HG03354 (cell line): ENCODE data around the gene ABI2.

Experiments used
- ATAC-seq: cut with Tn5 transposase; IDR thresholded peaks from one replicate; pipeline ENCODE4 v1.9.1; 2021; ENCODE audit warnings: mild to moderate bottlenecking; ENCODE audit not compliant: unreplicated experiment, poor library complexity, severe bottlenecking

Gene ABI2

GRCh38 chr2:203461746-203462145 is 133.6 kb downstream of the ABI2 start:
- no peak for ATAC-seq

GRCh38 chr2:203462308-203462707 is 134.1 kb downstream of the ABI2 start:
- ATAC-seq: no peak

GRCh38 chr2:203463266-203463678 is 135.1 kb downstream of the ABI2 start:
- ATAC-seq: no peak

GRCh38 chr2:203469546-203469945 is 141.4 kb downstream of the ABI2 start:
- no peak for ATAC-seq

GRCh38 chr2:203470371-203470770 is 142.2 kb downstream of the ABI2 start:
- no peak for ATAC-seq

GRCh38 chr2:203471323-203471722 is 143.1 kb downstream of the ABI2 start:
- ATAC-seq: no peak

GRCh38 chr2:203476881-203477280 is 148.7 kb downstream of the ABI2 start:
- ATAC-seq: no peak

GRCh38 chr2:203480623-203481022 is 152.4 kb downstream of the ABI2 start:
- no peak for ATAC-seq

- ATAC-seq: peak; percentile 76
Observed at GRCh38 chr2:203484266-203485112, 156.3 kb downstream of the ABI2 start.

- no peak for ATAC-seq
Observed at GRCh38 chr2:203489531-203489930, 161.3 kb downstream of the ABI2 start.

GRCh38 chr2:203490391-203490790 is 162.2 kb downstream of the ABI2 start:
- ATAC-seq: no peak

- no peak for ATAC-seq
Observed at GRCh38 chr2:203492965-203493364, 164.8 kb downstream of the ABI2 start.
